ENCODE measurements around the gene ACTG2. TPM values are rescaled to one million over a fixed set of nuclear protein-coding genes. Genes with fewer than 3 reads are reported as not detected.

ACTG2 gene
- total RNA-seq, 4 donors from 2014 or later, result 0.51 to 8.5 (median 3.1) TPM

DNA sequence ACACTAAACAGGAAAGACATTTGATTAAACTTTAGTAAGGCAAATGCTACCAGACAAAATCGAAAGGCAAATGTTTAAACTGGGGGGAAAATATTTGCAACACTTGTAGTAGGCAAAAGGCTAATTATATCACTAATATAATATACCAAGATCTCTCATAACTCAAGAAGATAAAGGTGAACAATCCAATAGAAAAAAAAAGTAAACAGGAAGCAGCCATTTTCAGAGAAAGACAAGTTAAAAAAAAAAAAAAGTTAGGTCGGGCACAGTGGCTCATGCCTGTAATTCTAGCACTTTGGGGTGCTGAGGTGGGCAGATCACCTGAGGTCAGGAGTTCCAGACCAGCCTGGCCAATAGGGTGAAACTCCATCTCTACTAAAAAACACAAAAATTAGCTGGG lies 4.4 kb upstream of the ACTG2 start:
- TF ChIP-seq, protein P1, sequence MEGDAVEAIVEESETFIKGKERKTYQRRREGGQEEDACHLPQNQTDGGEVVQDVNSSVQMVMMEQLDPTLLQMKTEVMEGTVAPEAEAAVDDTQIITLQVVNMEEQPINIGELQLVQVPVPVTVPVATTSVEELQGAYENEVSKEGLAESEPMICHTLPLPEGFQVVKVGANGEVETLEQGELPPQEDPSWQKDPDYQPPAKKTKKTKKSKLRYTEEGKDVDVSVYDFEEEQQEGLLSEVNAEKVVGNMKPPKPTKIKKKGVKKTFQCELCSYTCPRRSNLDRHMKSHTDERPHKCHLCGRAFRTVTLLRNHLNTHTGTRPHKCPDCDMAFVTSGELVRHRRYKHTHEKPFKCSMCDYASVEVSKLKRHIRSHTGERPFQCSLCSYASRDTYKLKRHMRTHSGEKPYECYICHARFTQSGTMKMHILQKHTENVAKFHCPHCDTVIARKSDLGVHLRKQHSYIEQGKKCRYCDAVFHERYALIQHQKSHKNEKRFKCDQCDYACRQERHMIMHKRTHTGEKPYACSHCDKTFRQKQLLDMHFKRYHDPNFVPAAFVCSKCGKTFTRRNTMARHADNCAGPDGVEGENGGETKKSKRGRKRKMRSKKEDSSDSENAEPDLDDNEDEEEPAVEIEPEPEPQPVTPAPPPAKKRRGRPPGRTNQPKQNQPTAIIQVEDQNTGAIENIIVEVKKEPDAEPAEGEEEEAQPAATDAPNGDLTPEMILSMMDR (IDR thresholded peaks at IDR 0.05; ENCODE audit: low read depth), result no peak

DNA sequence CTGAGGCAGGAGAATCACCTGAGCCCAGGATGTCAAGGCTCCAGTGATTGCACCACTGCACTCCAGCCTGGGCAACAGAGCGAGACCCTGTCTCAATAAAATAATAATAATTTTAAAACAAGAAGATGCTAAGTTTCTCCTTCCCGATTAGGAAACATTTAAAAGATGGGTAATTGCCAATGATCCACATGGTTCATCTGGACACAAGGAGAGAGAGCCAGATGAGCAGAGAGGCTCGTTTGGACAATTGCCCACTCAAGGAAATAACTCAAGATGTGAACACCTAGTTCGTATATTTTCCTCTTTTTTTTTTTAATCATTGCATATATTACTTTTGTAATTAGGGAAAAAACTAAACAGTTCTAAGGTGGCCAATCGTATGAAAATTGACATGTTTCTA lies 3.6 kb upstream of the ACTG2 start:
- TF ChIP-seq, protein P1 (IDR thresholded peaks at IDR 0.05; ENCODE audit: low read depth), result no peak

DNA sequence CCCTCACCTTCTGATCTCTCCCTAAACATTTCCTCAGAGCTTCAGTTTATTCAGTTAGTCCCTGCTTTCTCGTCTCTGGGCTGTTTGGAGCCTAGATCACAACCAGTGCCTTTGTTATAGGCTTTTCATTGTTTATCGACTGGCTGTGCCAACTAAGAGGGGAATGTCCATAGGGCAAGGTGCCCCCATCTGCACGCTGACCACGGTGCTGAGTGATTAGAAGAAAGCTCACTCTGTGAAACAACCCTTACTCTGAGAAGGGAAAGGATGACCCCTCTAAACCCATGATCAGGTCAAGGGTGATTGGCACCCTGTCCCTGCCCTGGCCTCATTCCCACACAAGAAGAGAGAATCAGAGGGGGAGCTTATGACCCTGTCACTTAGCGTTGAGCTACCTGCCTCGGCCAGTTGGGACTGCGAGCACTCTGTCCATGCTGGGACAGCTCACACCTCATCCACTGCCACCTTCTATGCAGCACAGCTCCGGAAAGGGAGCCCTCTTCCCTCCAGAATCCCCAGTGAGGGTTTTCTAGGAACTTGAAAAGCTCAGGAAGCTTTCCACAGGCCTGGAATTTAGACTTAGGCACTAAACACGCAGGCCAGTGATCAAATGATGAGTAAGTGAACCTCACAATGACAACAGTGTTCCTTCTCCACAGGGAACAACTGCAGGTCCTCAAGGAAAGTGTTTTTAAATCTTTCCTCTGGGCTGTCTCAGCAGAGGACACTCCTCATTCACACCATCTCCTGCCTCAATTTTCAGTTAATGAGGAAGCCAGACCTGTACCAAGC lies 2.3 kb upstream of the ACTG2 start:
- TF ChIP-seq, protein P1 (IDR thresholded peaks at IDR 0.05; ENCODE audit: low read depth), result no peak

DNA sequence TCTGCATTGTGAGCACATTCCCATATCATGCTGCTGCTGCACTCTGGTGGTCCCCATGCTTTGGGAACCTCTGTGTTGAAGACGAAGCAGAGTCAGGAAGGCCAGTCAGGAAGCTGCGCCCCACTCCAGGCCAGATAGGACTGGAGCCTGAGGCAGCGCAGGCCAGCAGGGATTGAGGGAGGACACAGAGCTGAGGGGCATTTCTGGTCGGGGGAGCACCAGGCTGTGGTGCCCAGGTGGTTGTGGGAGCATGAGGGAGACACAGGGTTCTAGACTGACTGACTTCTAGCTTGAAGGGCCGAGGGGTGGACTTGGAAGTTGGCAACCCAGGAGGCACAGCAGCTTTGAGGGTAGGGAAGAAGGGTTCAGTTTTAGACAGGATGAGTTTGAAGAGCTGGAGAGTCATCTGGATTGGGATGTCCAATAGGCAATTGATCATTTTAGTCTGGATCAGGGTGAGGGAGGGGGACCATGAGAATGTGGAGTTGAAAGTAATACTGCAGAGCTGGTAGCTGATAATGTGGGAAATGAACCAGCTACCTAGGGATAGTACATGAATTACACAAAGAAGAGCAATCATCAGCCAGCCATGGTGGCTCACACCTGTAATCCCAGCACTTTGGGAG lies 1.4 kb upstream of the ACTG2 start:
- TF ChIP-seq, protein P1 (IDR thresholded peaks at IDR 0.05; ENCODE audit: low read depth), result no peak

DNA sequence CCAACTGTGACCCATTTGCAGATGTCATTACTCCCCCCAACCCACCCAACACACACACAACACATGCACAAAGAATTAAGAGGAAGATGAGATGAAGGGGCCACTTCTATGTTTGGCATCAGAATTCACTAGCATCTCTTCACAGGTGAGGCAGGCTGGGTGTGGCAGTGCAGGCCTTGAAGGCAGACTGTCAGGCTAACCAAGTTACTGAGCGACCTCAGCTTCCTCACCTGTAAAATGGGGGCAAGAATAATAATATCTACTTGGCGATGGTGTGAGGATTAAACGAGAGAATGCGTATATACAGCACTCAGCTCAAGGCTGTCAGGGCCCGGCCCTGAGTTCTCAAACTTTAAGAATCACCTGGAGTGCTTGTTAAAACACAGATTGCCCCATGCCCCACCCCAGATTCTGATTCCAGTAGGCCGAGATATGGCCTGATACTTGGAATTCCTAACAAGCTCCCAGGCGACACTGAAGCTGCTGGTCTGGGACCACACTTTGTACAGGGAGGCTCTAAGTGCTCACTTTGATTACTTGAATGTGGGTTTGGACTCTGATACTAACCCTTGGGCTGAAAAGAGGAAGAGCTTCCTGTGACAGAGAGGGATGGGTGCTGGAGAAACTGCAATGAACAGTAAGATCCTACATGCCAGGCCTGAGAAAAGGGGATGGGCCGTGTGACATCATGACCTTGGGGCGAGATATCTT lies 1.1 kb downstream of the ACTG2 start:
- TF ChIP-seq, protein P1 (IDR thresholded peaks at IDR 0.05; ENCODE audit: low read depth), result no peak

DNA sequence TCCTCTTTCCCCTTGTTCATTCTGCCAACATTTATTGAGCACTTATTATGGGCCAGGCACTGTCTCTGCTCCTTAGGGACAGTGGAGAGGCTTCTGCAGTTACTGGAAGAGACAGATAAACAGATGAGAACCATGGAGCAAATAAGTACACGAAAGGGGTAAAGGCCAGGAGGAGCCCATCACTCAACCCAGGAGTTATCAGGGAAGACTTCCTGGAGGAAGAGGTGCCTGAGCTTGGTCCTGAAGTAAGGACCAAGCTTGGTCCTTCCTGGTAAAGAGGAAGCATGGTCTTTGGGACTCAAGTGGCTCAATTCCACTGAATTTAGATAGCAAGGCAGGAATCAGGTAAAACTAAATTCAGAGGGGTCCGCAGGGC lies 1.7 kb downstream of the ACTG2 start:
- TF ChIP-seq, protein P1 (IDR thresholded peaks at IDR 0.05; ENCODE audit: low read depth), result no peak

DNA sequence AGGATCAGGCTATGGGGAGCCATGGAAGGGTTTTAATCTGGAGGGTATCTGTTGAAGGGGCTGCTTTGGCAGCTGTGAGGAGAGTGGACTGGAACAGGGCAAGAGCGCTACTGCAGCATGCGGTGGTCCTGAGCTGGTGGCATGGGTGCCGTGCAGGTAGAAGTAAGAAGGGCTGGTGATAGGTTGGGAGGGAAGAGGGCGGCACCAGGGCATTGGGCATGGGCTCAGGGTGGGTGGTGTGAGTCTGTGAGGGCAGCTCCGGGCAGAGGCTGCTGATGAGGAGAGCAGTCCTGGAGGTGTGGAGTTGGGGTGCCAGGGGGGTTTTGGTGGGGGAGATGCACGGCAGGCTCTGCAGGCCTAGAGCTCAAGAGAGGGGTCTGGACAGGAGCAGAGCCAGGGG lies 2.1 kb downstream of the ACTG2 start:
- TF ChIP-seq, protein P1 (IDR thresholded peaks at IDR 0.05; ENCODE audit: low read depth), result no peak

All from subcutaneous adipose tissue (tissue), 4 donors.